Thoracic aorta (tissue), 2 donors: ENCODE data around the gene LPAR1. TPM values are rescaled to one million over a fixed set of nuclear protein-coding genes. Genes with fewer than 3 reads are reported as not detected.

Source experiments
- ATAC-seq: fragments of 150-250 bp; one replicate; pipeline ENCODE4 v1.8.0; 2017; ENCODE audit warnings: low read depth; ENCODE audit not compliant: insufficient number of reproducible peaks, low FRiP score
- DNase-seq: peaks from one replicate; pipeline ENCODE4 v3.0.0-alpha.2; 2020; ENCODE audit warnings: low spot score
- H3K27ac ChIP-seq, 2 donors: fragments of 200-600 bp; sonication (generic); 1 replicate in 1 of 2; 2 replicates in 1 of 2; pipeline ENCODE4 v1.5.1; 2016; ENCODE audit warnings: mild to moderate bottlenecking in 2 of 2, moderate library complexity in 2 of 2
- H3K27me3 ChIP-seq: fragments of 200-600 bp; sonication (generic); replicated peaks from 2 replicates; pipeline ENCODE4 v1.6.0; 2016; ENCODE audit warnings: mild to moderate bottlenecking; ENCODE audit not compliant: insufficient read depth
- H3K36me3 ChIP-seq: fragments of 200-600 bp; sonication (generic); one replicate; pipeline ENCODE4 v1.5.1; 2016
- H3K4me1 ChIP-seq, 2 donors: fragments of 200-600 bp; sonication (generic); 1 replicate in 1 of 2; 2 replicates in 1 of 2; pipeline versions ENCODE4 v1.5.1 to v1.6.0; 2016; ENCODE audit warnings: low read depth in 2 of 2, mild to moderate bottlenecking in 1 of 2; ENCODE audit not compliant: control insufficient read depth in 1 of 2
- H3K4me3 ChIP-seq: fragments of 200-600 bp; sonication (generic); 2 replicates; pipeline ENCODE4 v1.5.1; 2016; ENCODE audit warnings: mild to moderate bottlenecking
- H3K9me3 ChIP-seq: fragments of 200-600 bp; sonication (generic); 2 replicates; pipeline ENCODE4 v1.5.1; 2016
- CTCF ChIP-seq: fragments of 200-600 bp; sonication (generic); IDR thresholded peaks from one replicate; pipeline ENCODE4 v1.5.1; 2019; ENCODE audit warnings: antibody characterized with exemption
- total RNA-seq, 2 donors: library from RNA; depleted of rRNA; stranded (reverse); fragments of >200 nt; gene quantifications; one replicate each; pipeline versions ENCODE4 v1.1.0 to v1.2.3, GENCODE V29; 2016

Gene LPAR1
- total RNA-seq, 2 donors from 2014 or later = 85.1 to 94.0 TPM

- ATAC-seq = no peak
- H3K4me3 ChIP-seq = no peak overlapping the region
- H3K4me1 ChIP-seq = peaks cover 24 to 42% of the 10 kb centered on the region in 2 donors
- DNase-seq = no peak
- TF ChIP-seq CTCF = no peak
- H3K27me3 ChIP-seq = no peaks in the 10 kb centered on the region
- no peaks in the 10 kb centered on the region for H3K36me3 ChIP-seq
- H3K9me3 ChIP-seq = no peaks in the 10 kb centered on the region
- H3K27ac ChIP-seq = no peak overlapping the region
These were observed 58.0 kb downstream of the LPAR1 start for GRCh38 chr9:110980261-110980660.

- Histone ChIP-seq H3K4me3 (no peak overlapping the region), H3K36me3 (no peaks in the 10 kb centered on the region), H3K27me3 (no peaks in the 10 kb centered on the region), H3K27ac (no peak overlapping the region), H3K4me1 (peaks cover 28 to 48% of the 10 kb centered on the region in 2 donors), H3K9me3 (no peaks in the 10 kb centered on the region)
- ATAC-seq (no peak), DNase-seq (no peak)
- no peak for TF ChIP-seq CTCF
These were observed 58.6 kb downstream of the LPAR1 start for GRCh38 chr9:110979636-110980035.

GRCh38 chr9:110978516-110978915, 59.8 kb downstream of the LPAR1 start:
- H3K4me1 ChIP-seq = peaks cover 31 to 53% of the 10 kb centered on the region in 2 donors
- H3K27ac ChIP-seq = no peak overlapping the region
- H3K4me3 ChIP-seq = no peak overlapping the region
- no peaks in the 10 kb centered on the region for H3K9me3 ChIP-seq
- H3K27me3 ChIP-seq = no peaks in the 10 kb centered on the region
- ATAC-seq (no peak), DNase-seq (no peak)
- TF ChIP-seq CTCF = no peak
- no peaks in the 10 kb centered on the region for H3K36me3 ChIP-seq

GRCh38 chr9:110977259-110977709, 61.0 kb downstream of the LPAR1 start:
- H3K27ac ChIP-seq = peak overlapping the region in 1 of 2 donors; percentile 14
- no peaks in the 10 kb centered on the region for H3K9me3 ChIP-seq
- no peak overlapping the region for H3K4me3 ChIP-seq
- H3K27me3 ChIP-seq = no peaks in the 10 kb centered on the region
- no peaks in the 10 kb centered on the region for H3K36me3 ChIP-seq
- ATAC-seq = no peak
- DNase-seq = no peak
- H3K4me1 ChIP-seq = peaks cover 31 to 53% of the 10 kb centered on the region in 2 donors
- TF ChIP-seq CTCF = no peak

- H3K4me3 ChIP-seq = no peak overlapping the region
- H3K4me1 ChIP-seq = peaks cover 31 to 53% of the 10 kb centered on the region in 2 donors
- no peaks in the 10 kb centered on the region for H3K27me3 ChIP-seq
- H3K36me3 ChIP-seq = no peaks in the 10 kb centered on the region
- no peak for DNase-seq
- H3K27ac ChIP-seq = no peak overlapping the region
- no peak for ATAC-seq
- TF ChIP-seq CTCF = no peak
- no peaks in the 10 kb centered on the region for H3K9me3 ChIP-seq
These were observed 62.3 kb downstream of the LPAR1 start for GRCh38 chr9:110975969-110976368.
